PC-3 (cell line): ENCODE data around the gene TRMT112. TPM values are rescaled to one million over a fixed set of nuclear protein-coding genes. Genes with fewer than 3 reads are reported as not detected.

Experiments
- ATAC-seq: fragments of 200-7000 bp; cut with Tn5 transposase; 2 replicates; pipeline ENCODE4 v1.9.1; 2020; ENCODE audit warnings: mild to moderate bottlenecking, moderate library complexity
- BruUV-seq: library from RNA; stranded (reverse); fragments of 400-500 nt; replicated peaks from 2 replicates; lab custom pipeline; 2021; lab: Mats Ljungman, UMichigan
- CTCF ChIA-PET: fragments of 300-600 bp; sonication (Branson Sonifier 250); formaldehyde crosslinking; loops from one replicate; lab custom pipeline; 2022; ENCODE audit warnings: antibody characterized with exemption; lab: Charles Lee
- POLR2A ChIA-PET: fragments of 300-600 bp; sonication (Branson Sonifier 250); formaldehyde crosslinking; loops from one replicate; lab custom pipeline; 2022; ENCODE audit warnings: antibody characterized with exemption; ENCODE audit not compliant: unreplicated experiment; lab: Charles Lee
- DNase-seq: peaks from one replicate; pipeline ENCODE4 v3.0.0-alpha.2; 2015
- H2AFZ ChIP-seq: fragments of 300-600 bp; sonication (generic); 2 replicates; pipeline ENCODE4 v1.6.0; 2016; ENCODE audit warnings: antibody characterized with exemption, low read length
- H3F3A ChIP-seq: fragments of 300-600 bp; sonication (generic); one replicate; pipeline ENCODE4 v1.6.0; 2017; ENCODE audit warnings: antibody characterized with exemption, low read length, control low read depth, mild to moderate bottlenecking; ENCODE audit not compliant: unreplicated experiment
- H3K27ac ChIP-seq: fragments of 300-600 bp; sonication (generic); 2 replicates; pipeline ENCODE4 v1.5.1; 2016; ENCODE audit warnings: mild to moderate bottlenecking, low read length
- H3K27me3 ChIP-seq: fragments of 300-600 bp; sonication (generic); 2 replicates; pipeline ENCODE4 v1.6.1; 2016; ENCODE audit warnings: low read length, mixed read lengths
- H3K36me3 ChIP-seq: fragments of 300-600 bp; sonication (generic); 2 replicates; pipeline ENCODE4 v1.6.1; 2016; ENCODE audit warnings: low read depth, mixed run types, low read length, mixed read lengths
- H3K4me1 ChIP-seq: fragments of 300-600 bp; sonication (generic); 2 replicates; pipeline ENCODE4 v1.5.1; 2016; ENCODE audit warnings: low read length; ENCODE audit not compliant: insufficient read depth
- H3K4me2 ChIP-seq: fragments of 300-600 bp; sonication (generic); 2 replicates; pipeline ENCODE4 v1.6.0; 2016; ENCODE audit warnings: low read length
- H3K4me3 ChIP-seq: fragments of 300-600 bp; sonication (generic); 2 replicates; pipeline ENCODE4 v1.5.1; 2016; ENCODE audit warnings: mild to moderate bottlenecking, low read length, mixed read lengths
- H3K79me2 ChIP-seq: fragments of 300-600 bp; sonication (generic); 2 replicates; pipeline ENCODE4 v1.6.1; 2017; ENCODE audit warnings: low read length, mixed read lengths
- H3K9ac ChIP-seq: fragments of 300-600 bp; sonication (generic); 2 replicates; pipeline ENCODE4 v1.6.0; 2016; ENCODE audit warnings: mild to moderate bottlenecking, low read length
- H3K9me2 ChIP-seq: fragments of 300-600 bp; sonication (generic); replicated peaks from 2 replicates; pipeline ENCODE4 v1.6.1; 2016; ENCODE audit warnings: mixed run types, low read length, mixed read lengths
- H3K9me3 ChIP-seq: fragments of 300-600 bp; sonication (generic); 2 replicates; pipeline ENCODE4 v1.6.1; 2016; ENCODE audit warnings: low read length, mixed read lengths
- H4K20me1 ChIP-seq: fragments of 300-600 bp; sonication (generic); 2 replicates; pipeline ENCODE4 v1.6.1; 2016; ENCODE audit warnings: low read length, mixed read lengths
- EZH2 ChIP-seq: fragments of 300-600 bp; sonication (generic); IDR thresholded peaks from one replicate; pipeline ENCODE4 v1.6.1; 2017; ENCODE audit warnings: antibody characterized with exemption, mild to moderate bottlenecking, low read length; ENCODE audit not compliant: unreplicated experiment
- EZH2phosphoT487 ChIP-seq: fragments of 300-600 bp; sonication (generic); IDR thresholded peaks from 2 replicates; pipeline ENCODE4 v1.6.1; 2018; ENCODE audit warnings: mild to moderate bottlenecking, antibody characterized with exemption, low read length, borderline replicate concordance
- intact Hi-C: fragments of 100-400 bp; cut with micrococcal nuclease; formaldehyde crosslinking; loops from 2 replicates; pipeline ENCODE4 v1.9.0; 2023
- total RNA-seq: library from RNA; depleted of rRNA; stranded (reverse); fragments of >200 nt; gene quantifications from 2 replicates; pipeline ENCODE4 v1.2.3, GENCODE V29; 2014
- TF ChIP-seq, protein P1 (sequence below): fragments of 300-600 bp; sonication (generic); conservative IDR thresholded peaks from 2 replicates; pipeline ENCODE4 v1.5.1; 2017; ENCODE audit warnings: antibody characterized with exemption, low read depth, mild to moderate bottlenecking, low read length

The TRMT112 gene
- total RNA-seq, 1 experiment from 2014 or later: 812 TPM

- ChIA-PET POLR2A (interaction anchor here (0.5 to 0.7 kb wide), 2 partner anchors 8 to 31 kb away, joined by 3 to 5 read pairs; no protein-coding TSS in a partner anchor), CTCF (no interaction called here)
- Histone ChIP-seq H3K79me2 (peaks cover 9% of the 10 kb centered on the region), H3K27me3 (no peaks in the 10 kb centered on the region), H4K20me1 (no peaks in the 10 kb centered on the region), H3K4me3 (no peak overlapping the region), H2AFZ (no peak overlapping the region), H3K9ac (no peak overlapping the region), H3K9me3 (no peaks in the 10 kb centered on the region), H3K4me1 (peaks cover 27% of the 10 kb centered on the region), H3K36me3 (peaks cover 8% of the 10 kb centered on the region), H3K9me2 (no peaks in the 10 kb centered on the region), H3F3A (no peaks in the 10 kb centered on the region), H3K4me2 (no peak overlapping the region), H3K27ac (no peak overlapping the region)
- TF ChIP-seq EZH2phosphoT487 (no peak), EZH2 (no peak)
- TF ChIP-seq, protein P1, sequence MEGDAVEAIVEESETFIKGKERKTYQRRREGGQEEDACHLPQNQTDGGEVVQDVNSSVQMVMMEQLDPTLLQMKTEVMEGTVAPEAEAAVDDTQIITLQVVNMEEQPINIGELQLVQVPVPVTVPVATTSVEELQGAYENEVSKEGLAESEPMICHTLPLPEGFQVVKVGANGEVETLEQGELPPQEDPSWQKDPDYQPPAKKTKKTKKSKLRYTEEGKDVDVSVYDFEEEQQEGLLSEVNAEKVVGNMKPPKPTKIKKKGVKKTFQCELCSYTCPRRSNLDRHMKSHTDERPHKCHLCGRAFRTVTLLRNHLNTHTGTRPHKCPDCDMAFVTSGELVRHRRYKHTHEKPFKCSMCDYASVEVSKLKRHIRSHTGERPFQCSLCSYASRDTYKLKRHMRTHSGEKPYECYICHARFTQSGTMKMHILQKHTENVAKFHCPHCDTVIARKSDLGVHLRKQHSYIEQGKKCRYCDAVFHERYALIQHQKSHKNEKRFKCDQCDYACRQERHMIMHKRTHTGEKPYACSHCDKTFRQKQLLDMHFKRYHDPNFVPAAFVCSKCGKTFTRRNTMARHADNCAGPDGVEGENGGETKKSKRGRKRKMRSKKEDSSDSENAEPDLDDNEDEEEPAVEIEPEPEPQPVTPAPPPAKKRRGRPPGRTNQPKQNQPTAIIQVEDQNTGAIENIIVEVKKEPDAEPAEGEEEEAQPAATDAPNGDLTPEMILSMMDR: no peak
- intact Hi-C loops: no loop called here
- ATAC-seq: no peak
- no peak for DNase-seq
- no TSS peak for BruUV-seq
Observed at GRCh38 chr11:64278576-64279190, 38.7 kb downstream of the TRMT112 start.

GRCh38 chr11:64276653-64277431 lies 40.5 kb downstream of the TRMT112 start:
- ATAC-seq: peak; percentile 97
- Histone ChIP-seq H3K9me3 (no peaks in the 10 kb centered on the region), H3K27me3 (no peaks in the 10 kb centered on the region), H2AFZ (peak overlapping the region; percentile 22; the same call in 1 of the 2 replicates), H3K4me2 (peak overlapping the region; percentile 28), H3K79me2 (0 out of 2 replicates have a peak, but pooled peaks cover 9% of the 10 kb centered on the region), H3K9me2 (no peaks in the 10 kb centered on the region), H3K36me3 (peaks cover 8% of the 10 kb centered on the region), H4K20me1 (no peaks in the 10 kb centered on the region), H3K27ac (peak overlapping the region; percentile 32), H3K4me1 (peaks cover 21% of the 10 kb centered on the region), H3K4me3 (no peak overlapping the region), H3F3A (no peaks in the 10 kb centered on the region), H3K9ac (no peak overlapping the region)
- BruUV-seq: no TSS peak
- ChIA-PET CTCF (interaction anchor here (0.6 to 1.1 kb wide), 5 partner anchors 8 to 541 kb away, joined by 3 to 8 read pairs (median 3); partner anchors contain the start of gene BAD), POLR2A (interaction anchor here (0.6 to 1.1 kb wide), 2 partner anchors 31 to 784 kb away, joined by 6 to 18 read pairs; no protein-coding TSS in a partner anchor)
- DNase-seq: peak; percentile 91
- TF ChIP-seq EZH2phosphoT487 (no peak), EZH2 (no peak)
- TF ChIP-seq, protein P1: no peak
- intact Hi-C loops: loop anchor here (2.0 kb wide), 1 partner anchor 24 kb away; the partner anchor contains the start of gene CATSPERZ
